Measurements from ENCODE around the gene ZNF423.

ZNF423 gene

DNA sequence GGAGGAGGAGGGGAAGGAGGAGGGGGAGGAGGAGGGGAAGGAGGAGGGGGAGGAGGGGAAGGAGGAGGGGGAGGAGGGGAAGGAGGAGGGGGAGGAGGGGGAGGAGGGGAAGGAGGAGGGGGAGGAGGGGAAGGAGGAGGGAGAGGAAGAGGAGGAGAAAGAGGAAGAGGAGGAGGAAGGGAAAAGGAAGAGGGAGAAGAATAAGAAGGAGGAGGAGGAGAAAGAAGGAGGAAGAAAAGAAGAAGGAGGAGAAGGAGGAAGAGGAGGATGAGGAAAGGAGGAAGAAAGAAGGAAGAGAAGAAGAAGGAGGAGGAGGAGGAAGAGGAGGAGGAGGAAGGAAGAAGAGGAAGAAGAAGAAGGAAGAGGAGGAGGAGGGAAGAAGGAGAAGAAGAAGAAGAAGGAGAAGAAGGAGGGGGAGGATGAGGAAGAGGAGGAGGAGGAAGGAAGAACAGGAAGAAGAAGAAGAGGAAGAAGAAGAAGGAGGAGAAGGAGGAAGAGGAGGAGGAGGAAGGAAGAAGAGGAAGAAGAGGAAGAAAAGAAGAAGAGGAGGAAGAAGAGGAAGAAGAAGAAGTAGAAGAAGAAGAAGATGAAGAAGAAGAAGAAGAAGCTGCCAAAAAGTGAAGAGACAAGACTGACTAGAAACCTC, 378.5 kb downstream of the ZNF423 start:
- H3K4me1 ChIP-seq (ENCODE audit: low read length) = peaks cover 12% of the 10 kb centered on the region; the same call in 1 of the 2 replicates
- TF ChIP-seq, protein P1, sequence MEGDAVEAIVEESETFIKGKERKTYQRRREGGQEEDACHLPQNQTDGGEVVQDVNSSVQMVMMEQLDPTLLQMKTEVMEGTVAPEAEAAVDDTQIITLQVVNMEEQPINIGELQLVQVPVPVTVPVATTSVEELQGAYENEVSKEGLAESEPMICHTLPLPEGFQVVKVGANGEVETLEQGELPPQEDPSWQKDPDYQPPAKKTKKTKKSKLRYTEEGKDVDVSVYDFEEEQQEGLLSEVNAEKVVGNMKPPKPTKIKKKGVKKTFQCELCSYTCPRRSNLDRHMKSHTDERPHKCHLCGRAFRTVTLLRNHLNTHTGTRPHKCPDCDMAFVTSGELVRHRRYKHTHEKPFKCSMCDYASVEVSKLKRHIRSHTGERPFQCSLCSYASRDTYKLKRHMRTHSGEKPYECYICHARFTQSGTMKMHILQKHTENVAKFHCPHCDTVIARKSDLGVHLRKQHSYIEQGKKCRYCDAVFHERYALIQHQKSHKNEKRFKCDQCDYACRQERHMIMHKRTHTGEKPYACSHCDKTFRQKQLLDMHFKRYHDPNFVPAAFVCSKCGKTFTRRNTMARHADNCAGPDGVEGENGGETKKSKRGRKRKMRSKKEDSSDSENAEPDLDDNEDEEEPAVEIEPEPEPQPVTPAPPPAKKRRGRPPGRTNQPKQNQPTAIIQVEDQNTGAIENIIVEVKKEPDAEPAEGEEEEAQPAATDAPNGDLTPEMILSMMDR (IDR thresholded peaks at IDR 0.05; ENCODE audit: low read length) = no peak
- no peak for TF ChIP-seq EZH2phosphoT487 (IDR thresholded peaks at IDR 0.05; ENCODE audit: low read length)
- no peak for TF ChIP-seq EZH2 (optimal IDR thresholded peaks at IDR 0.05; ENCODE audit: low read depth, low read length)
- H3K27me3 ChIP-seq (replicated peaks; ENCODE audit: insufficient read depth, low read length) = no peaks in the 10 kb centered on the region
- no peak overlapping the region for H3K4me2 ChIP-seq (ENCODE audit: low read depth, low read length)
- no peaks in the 10 kb centered on the region for H3K36me3 ChIP-seq (replicated peaks; ENCODE audit: insufficient read depth, low read length)
- no peaks in the 10 kb centered on the region for H4K20me1 ChIP-seq (ENCODE audit: insufficient read depth, low read length)
- H3K4me3 ChIP-seq (ENCODE audit: low read length) = no peak overlapping the region
- H3K9ac ChIP-seq (ENCODE audit: low read length) = no peak overlapping the region
- no peaks in the 10 kb centered on the region for H3K9me2 ChIP-seq (replicated peaks; ENCODE audit: insufficient read depth, low read length)
- H2AFZ ChIP-seq (ENCODE audit: low read length) = no peak overlapping the region
- H3K27ac ChIP-seq (ENCODE audit: low read length) = no peak overlapping the region
- H3F3A ChIP-seq (ENCODE audit: insufficient read depth, low read length) = peaks cover 5% of the 10 kb centered on the region; the same call in 1 of the 2 replicates
- H3K9me3 ChIP-seq (replicated peaks; ENCODE audit: insufficient read depth, low read length) = no peaks in the 10 kb centered on the region
- no peaks in the 10 kb centered on the region for H3K79me2 ChIP-seq (ENCODE audit: low read length)
- DNase-seq = no peak

DNA sequence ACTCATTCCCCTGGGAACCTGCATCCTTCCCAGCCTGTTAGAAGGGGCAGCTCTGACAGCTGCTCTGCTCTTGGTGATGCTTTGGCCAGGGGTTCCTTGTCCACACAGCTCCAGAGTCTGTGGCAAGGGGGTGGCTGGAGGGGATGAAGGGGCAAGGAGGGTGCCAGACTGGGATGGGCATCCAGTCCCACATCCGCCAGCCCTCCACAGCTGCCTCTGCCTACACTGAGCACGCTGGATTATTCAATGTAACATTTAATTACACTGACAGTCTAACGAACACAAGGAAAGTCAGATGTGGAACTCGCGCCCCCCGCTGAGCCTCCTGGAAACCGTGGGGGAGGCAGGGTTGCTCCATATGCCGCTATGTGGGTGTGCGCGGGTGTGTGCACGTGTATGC, 381.2 kb downstream of the ZNF423 start:
- Histone ChIP-seq H2AFZ (ENCODE audit: low read length) (no peak overlapping the region), H3F3A (ENCODE audit: insufficient read depth, low read length) (peaks cover 5% of the 10 kb centered on the region; the same call in 1 of the 2 replicates), H3K4me2 (ENCODE audit: low read depth, low read length) (no peak overlapping the region), H3K9me2 (replicated peaks; ENCODE audit: insufficient read depth, low read length) (no peaks in the 10 kb centered on the region), H3K27me3 (replicated peaks; ENCODE audit: insufficient read depth, low read length) (no peaks in the 10 kb centered on the region), H3K4me1 (ENCODE audit: low read length) (peaks cover 12% of the 10 kb centered on the region; the same call in 1 of the 2 replicates), H3K27ac (ENCODE audit: low read length) (no peak overlapping the region), H3K79me2 (ENCODE audit: low read length) (no peaks in the 10 kb centered on the region), H4K20me1 (ENCODE audit: insufficient read depth, low read length) (no peaks in the 10 kb centered on the region), H3K36me3 (replicated peaks; ENCODE audit: insufficient read depth, low read length) (no peaks in the 10 kb centered on the region), H3K9ac (ENCODE audit: low read length) (no peak overlapping the region), H3K9me3 (replicated peaks; ENCODE audit: insufficient read depth, low read length) (no peaks in the 10 kb centered on the region), H3K4me3 (ENCODE audit: low read length) (no peak overlapping the region)
- no peak for TF ChIP-seq EZH2 (optimal IDR thresholded peaks at IDR 0.05; ENCODE audit: low read depth, low read length)
- TF ChIP-seq, protein P1 (IDR thresholded peaks at IDR 0.05; ENCODE audit: low read length) = peak; percentile 49
- DNase-seq = no peak

DNA sequence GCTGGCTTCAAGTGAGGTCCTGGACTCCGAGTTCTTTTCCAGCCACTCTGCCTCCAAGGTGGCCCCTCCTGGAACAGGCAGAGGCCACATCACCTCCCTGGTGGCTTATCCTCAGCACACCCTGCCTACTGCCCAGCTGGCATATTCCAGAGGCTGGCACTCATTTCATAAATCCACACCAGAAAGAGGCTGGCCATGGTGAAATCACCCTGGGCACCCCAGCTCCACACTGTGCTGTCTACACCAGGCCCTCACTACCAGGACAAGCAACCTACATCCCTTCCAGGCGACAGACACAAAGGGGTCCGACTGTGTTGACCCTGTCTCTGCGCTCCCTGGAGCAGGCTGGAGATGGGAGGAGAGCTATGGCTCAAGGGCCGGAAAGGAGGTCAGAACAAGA, 382.1 kb downstream of the ZNF423 start:
- Histone ChIP-seq H3K4me1 (ENCODE audit: low read length) (peaks cover 10% of the 10 kb centered on the region; the same call in 1 of the 2 replicates), H2AFZ (ENCODE audit: low read length) (no peak overlapping the region), H4K20me1 (ENCODE audit: insufficient read depth, low read length) (no peaks in the 10 kb centered on the region), H3F3A (ENCODE audit: insufficient read depth, low read length) (peaks cover 5% of the 10 kb centered on the region; the same call in 1 of the 2 replicates), H3K79me2 (ENCODE audit: low read length) (no peaks in the 10 kb centered on the region), H3K9ac (ENCODE audit: low read length) (no peak overlapping the region), H3K4me3 (ENCODE audit: low read length) (no peak overlapping the region), H3K27me3 (replicated peaks; ENCODE audit: insufficient read depth, low read length) (no peaks in the 10 kb centered on the region), H3K36me3 (replicated peaks; ENCODE audit: insufficient read depth, low read length) (no peaks in the 10 kb centered on the region), H3K27ac (ENCODE audit: low read length) (no peak overlapping the region), H3K4me2 (ENCODE audit: low read depth, low read length) (no peak overlapping the region), H3K9me3 (replicated peaks; ENCODE audit: insufficient read depth, low read length) (no peaks in the 10 kb centered on the region), H3K9me2 (replicated peaks; ENCODE audit: insufficient read depth, low read length) (no peaks in the 10 kb centered on the region)
- no peak for TF ChIP-seq EZH2 (optimal IDR thresholded peaks at IDR 0.05; ENCODE audit: low read depth, low read length)
- no peak for TF ChIP-seq EZH2phosphoT487 (IDR thresholded peaks at IDR 0.05; ENCODE audit: low read length)
- TF ChIP-seq, protein P1 (IDR thresholded peaks at IDR 0.05; ENCODE audit: low read length) = no peak
- no peak for DNase-seq

Data from MM.1S (cell line).